ENCODE measurements around the gene ATF7.
"Not testable (repeated sequence)": the region's sequence is repeated elsewhere in the genome, so short reads cannot be mapped to it uniquely, and the experiment has no call there.

Gene ATF7

GRCh38 chr12:53627919-53628318 lies 1.7 kb upstream of the ATF7 start:
- no peak for DNase-seq (ENCODE audit: low read depth in 2 of 3, low spot score in 2 of 3)

GRCh38 chr12:53626702-53627169 lies 554 bp upstream of the ATF7 start:
- DNase-seq (ENCODE audit: low read depth in 2 of 3, low spot score in 2 of 3) = no peak

GRCh38 chr12:53625373-53625945 lies 723 bp downstream of the ATF7 start:
- no peak for DNase-seq (ENCODE audit: low read depth in 2 of 3, low spot score in 2 of 3)

GRCh38 chr12:53624956-53625355 lies 1.2 kb downstream of the ATF7 start:
- DNase-seq (ENCODE audit: low read depth in 2 of 3, low spot score in 2 of 3) = no peak

GRCh38 chr12:53624458-53624857 lies 1.7 kb downstream of the ATF7 start:
- DNase-seq (ENCODE audit: low read depth in 2 of 3, low spot score in 2 of 3) = no peak

GRCh38 chr12:53623548-53624385 lies 2.4 kb downstream of the ATF7 start:
- DNase-seq (ENCODE audit: low read depth in 2 of 3, low spot score in 2 of 3) = no peak

- no peak for DNase-seq (ENCODE audit: low read depth in 2 of 3, low spot score in 2 of 3)
These were observed 3.5 kb downstream of the ATF7 start for GRCh38 chr12:53622724-53623123.

GRCh38 chr12:53618275-53618674 lies 7.9 kb downstream of the ATF7 start:
- DNase-seq (ENCODE audit: low read depth in 2 of 3, low spot score in 2 of 3) = no peak

GRCh38 chr12:53617700-53618099 lies 8.5 kb downstream of the ATF7 start:
- DNase-seq (ENCODE audit: low read depth in 2 of 3, low spot score in 2 of 3) = no peak

- DNase-seq (ENCODE audit: low read depth in 2 of 3, low spot score in 2 of 3) = no peak
These were observed 9.2 kb downstream of the ATF7 start for GRCh38 chr12:53616950-53617349.

GRCh38 chr12:53613821-53614220 lies 12.4 kb downstream of the ATF7 start:
- DNase-seq (ENCODE audit: low read depth in 2 of 3, low spot score in 2 of 3) = no peak

GRCh38 chr12:53612978-53613377 lies 13.2 kb downstream of the ATF7 start:
- no peak for DNase-seq (ENCODE audit: low read depth in 2 of 3, low spot score in 2 of 3)

- DNase-seq (ENCODE audit: low read depth in 2 of 3, low spot score in 2 of 3) = no peak
These were observed 14.9 kb downstream of the ATF7 start for GRCh38 chr12:53611304-53611703.

GRCh38 chr12:53606688-53607087 lies 19.5 kb downstream of the ATF7 start:
- not testable (repeated sequence) for DNase-seq (ENCODE audit: low read depth in 2 of 3, low spot score in 2 of 3)

GRCh38 chr12:53604581-53604980 lies 21.6 kb downstream of the ATF7 start:
- no peak for DNase-seq (ENCODE audit: low read depth in 2 of 3, low spot score in 2 of 3)

GRCh38 chr12:53603804-53604203 lies 22.4 kb downstream of the ATF7 start:
- DNase-seq (ENCODE audit: low read depth in 2 of 3, low spot score in 2 of 3) = no peak

- DNase-seq (ENCODE audit: low read depth in 2 of 3, low spot score in 2 of 3) = no peak
These were observed 23.0 kb downstream of the ATF7 start for GRCh38 chr12:53603196-53603595.

- no peak for DNase-seq (ENCODE audit: low read depth in 2 of 3, low spot score in 2 of 3)
These were observed 23.9 kb downstream of the ATF7 start for GRCh38 chr12:53602176-53602864.

GRCh38 chr12:53601296-53601847 lies 24.8 kb downstream of the ATF7 start:
- DNase-seq (ENCODE audit: low read depth in 2 of 3, low spot score in 2 of 3) = no peak

GRCh38 chr12:53600490-53601295 lies 25.5 kb downstream of the ATF7 start:
- DNase-seq (ENCODE audit: low read depth in 2 of 3, low spot score in 2 of 3) = no peak

- no peak for DNase-seq (ENCODE audit: low read depth in 2 of 3, low spot score in 2 of 3)
These were observed 26.6 kb downstream of the ATF7 start for GRCh38 chr12:53599579-53599978.

All from activated CD8-positive, alpha-beta memory T cell treated with anti-CD3 and anti-CD28 coated beads for 48 hours (primary cell).